K562 (cell line): ENCODE results near the gene ARL3. TPM values are rescaled to one million over a fixed set of nuclear protein-coding genes. Genes with fewer than 3 reads are reported as not detected.

Experiments
- ATAC-seq: fragments of 200-7000 bp; cut with Tn5 transposase; 3 replicates; pipeline ENCODE4 v1.9.1; 2020; ENCODE audit warnings: moderate library complexity
- BruUV-seq: library from RNA; stranded (reverse); fragments of 400-500 nt; replicated peaks from 2 replicates; lab custom pipeline; 2021; lab: Mats Ljungman, UMichigan
- CTCF ChIA-PET: fragments of 300-600 bp; formaldehyde crosslinking; extraction: SDS; loops from one replicate; lab custom pipeline; 2021; ENCODE audit warnings: low intra/inter-chr PET ratio; lab: Yijun Ruan, JAX
- POLR2A ChIA-PET: fragments of 300-600, 350-650 bp; sonication (Branson Sonifier 250); formaldehyde crosslinking; extraction: SDS; loops from one replicate; lab custom pipeline; 2021; ENCODE audit warnings: antibody characterized with exemption, inconsistent platforms; lab: Yijun Ruan, JAX
- DNase-seq, 4 experiments: peaks; one replicate each; pipeline versions ENCODE4 v3.0.0 to v3.0.0-alpha.2; 2011 to 2018; ENCODE audit warnings: low spot score in 3 of 4, mixed read lengths in 3 of 4; ENCODE audit errors: extremely low read depth in 1 of 4
- FAIRE-seq: peaks from 2 replicates; lab custom pipeline; 2011; peaks lifted over from hg19 to GRCh38; lab: Jason Lieb, UNC
- H2AFZ ChIP-seq: 2 replicates; pipeline ENCODE4 v1.6.0; 2011; ENCODE audit warnings: low read depth, low read length, control low read depth, inconsistent platforms
- H3K27ac ChIP-seq: fragments of 200-600 bp; 3 replicates; pipeline ENCODE4 v1.8.0; 2011; ENCODE audit warnings: low read depth, mild to moderate bottlenecking, control low read depth, inconsistent platforms, low read length, moderate library complexity, mixed read lengths; ENCODE audit errors: extremely low read depth
- H3K27me3 ChIP-seq, 2 experiments: fragments of 300-600 bp in 1 of 2; 2 replicates in 1 of 2; 3 replicates in 1 of 2; pipeline versions ENCODE4 v1.6.0 to v1.8.0; 2011; ENCODE audit warnings: inconsistent platforms in 2 of 2, low read length in 2 of 2, mild to moderate bottlenecking in 1 of 2, mixed read lengths in 1 of 2, moderate library complexity in 1 of 2; ENCODE audit not compliant: control insufficient read depth in 2 of 2, insufficient read depth in 2 of 2
- H3K36me3 ChIP-seq: fragments of 300-600 bp; 3 replicates; pipeline ENCODE4 v1.8.0; 2011; ENCODE audit warnings: mild to moderate bottlenecking, low read length, inconsistent platforms; ENCODE audit not compliant: control insufficient read depth, insufficient read depth
- H3K4me1 ChIP-seq, 2 experiments: fragments of 200-600 bp in 1 of 2; replicated peaks in 1 of 2; 2 replicates in 1 of 2; 3 replicates in 1 of 2; pipeline versions ENCODE4 v1.5.1 to v1.8.0; 2011; ENCODE audit warnings: inconsistent platforms in 2 of 2, low read length in 2 of 2, mild to moderate bottlenecking in 1 of 2, mixed read lengths in 1 of 2, moderate library complexity in 1 of 2; ENCODE audit not compliant: control insufficient read depth in 2 of 2, insufficient read depth in 2 of 2
- H3K4me2 ChIP-seq: 2 replicates; pipeline ENCODE4 v1.6.1; 2011; ENCODE audit warnings: low read length, control low read depth, inconsistent platforms, mixed read lengths; ENCODE audit not compliant: insufficient read depth
- H3K4me3 ChIP-seq: fragments of 200-600 bp; sonication (generic), shearing (Covaris generic); 2 replicates; pipeline ENCODE4 v1.5.1; 2016; ENCODE audit warnings: control low read depth, inconsistent platforms
- H3K79me2 ChIP-seq: fragments of 200-600 bp; 3 replicates; pipeline ENCODE4 v1.8.0; 2011; ENCODE audit warnings: low read length, inconsistent platforms; ENCODE audit not compliant: control insufficient read depth, insufficient read depth
- H3K9ac ChIP-seq, 2 experiments: 2 replicates each; pipeline versions ENCODE4 v1.6.0 to v1.6.1; 2011; ENCODE audit warnings: low read depth in 2 of 2, low read length in 2 of 2, control low read depth in 1 of 2, inconsistent platforms in 1 of 2, mild to moderate bottlenecking in 1 of 2, mixed read lengths in 1 of 2; ENCODE audit not compliant: insufficient read depth in 1 of 2
- H3K9me1 ChIP-seq: one replicate; pipeline ENCODE4 v1.6.0; 2011; ENCODE audit warnings: inconsistent platforms, mild to moderate bottlenecking, low read length, moderate library complexity; ENCODE audit not compliant: control insufficient read depth, insufficient read depth
- H3K9me3 ChIP-seq: replicated peaks from 2 replicates; pipeline ENCODE4 v1.5.1; 2011; ENCODE audit warnings: low read depth, low read length, inconsistent platforms; ENCODE audit not compliant: control insufficient read depth, insufficient read depth
- H4K20me1 ChIP-seq: replicated peaks from 2 replicates; pipeline ENCODE4 v1.6.1; 2011; ENCODE audit warnings: low read length, inconsistent platforms, mixed read lengths; ENCODE audit not compliant: control insufficient read depth, insufficient read depth
- FOXA3 ChIP-seq, 2 experiments: fragments of 450-650 bp in 1 of 2; sonication (generic) in 1 of 2; formaldehyde crosslinking; IDR thresholded peaks in 1 of 2; conservative IDR thresholded peaks in 1 of 2; 2 replicates each; pipeline versions ENCODE4 v1.4.0 to v1.8.0; 2020 to 2022; ENCODE audit warnings: mild to moderate bottlenecking in 2 of 2, missing genetic modification reagents in 1 of 2
- SIN3B ChIP-seq: fragments of 450-650 bp; IDR thresholded peaks from 2 replicates; pipeline ENCODE4 v1.6.1; 2017; ENCODE audit warnings: low read depth, mild to moderate bottlenecking, moderate library complexity
- ZBTB12 ChIP-seq: fragments of 250-450 bp; sonication (Bioruptor Pico); IDR thresholded peaks from 2 replicates; pipeline ENCODE4 v1.4.0; 2020
- ZBTB34 ChIP-seq: fragments of 250-450 bp; sonication (Bioruptor Pico); IDR thresholded peaks from 2 replicates; pipeline ENCODE4 v1.8.0; 2021; ENCODE audit warnings: mild to moderate bottlenecking, moderate library complexity
- ZNF518B ChIP-seq: fragments of 250-450 bp; sonication (Bioruptor Pico); IDR thresholded peaks from 2 replicates; pipeline ENCODE4 v1.5.0; 2021; ENCODE audit warnings: mild to moderate bottlenecking, moderate library complexity
- WGBS: fragments of 100-300 bp; shearing (Covaris generic); methylation state at CpG from one replicate; pipeline ENCODE4 v1.1.6; 2016; ENCODE audit warnings: low coverage, mixed read lengths; ENCODE audit not compliant: insufficient coverage; ENCODE audit errors: missing lambda C conversion rate; 5-methylcytosine and 5-hydroxymethylcytosine counted together
- in situ Hi-C: fragments of 300-500 bp; cut with MboI; formaldehyde crosslinking; loops from 4 replicates; pipeline ENCODE4 v1.15.0; 2018; ENCODE audit warnings: inconsistent platforms, mixed read lengths
- intact Hi-C: fragments of 100-400 bp; cut with micrococcal nuclease; formaldehyde crosslinking; loops from 2 replicates; pipeline ENCODE4 v1.14.2; 2022
- polyA plus RNA-seq, 8 experiments: library from polyadenylated mRNA; depleted of rRNA in 4 of 8; stranded (reverse) in 5 of 8; unstranded in 3 of 8; fragments of >200 nt; fragmentation: Nextera tagmentation in 2 of 8; fragmentation: Illumina TruSeq in 1 of 8; extraction: Ambion mirVana in 2 of 8; extraction: Trizol in 1 of 8; gene quantifications; 2 replicates each; pipeline versions ENCODE4 v1.2.1 to v1.2.3, GENCODE V29; 2011 to 2014; ENCODE audit warnings: inconsistent platforms in 1 of 8, missing spikeins in 1 of 8
- total RNA-seq, 7 experiments: library from RNA; depleted of rRNA in 6 of 7; stranded (reverse); fragments of >200 nt in 6 of 7; fragmentation: Illumina TruSeq in 2 of 7; extraction: Trizol in 2 of 7; gene quantifications; 2 replicates each; pipeline versions ENCODE4 v1.2.1 to v1.2.3, GENCODE V29; 2011 to 2021; ENCODE audit warnings: low replicate concordance in 1 of 7

Gene ARL3
- total and polyA plus RNA-seq, 9 of the 15 experiments (the other 6 are each of a cell fraction or from before 2014, with no cell fraction given) = 2.9 to 8.9 (median 4.8) TPM

GRCh38 chr10:102677331-102678067 lies 36.7 kb downstream of the ARL3 start:
- BruUV-seq = no TSS peak
- Histone ChIP-seq H3K4me1 (peaks cover 26 to 34% of the 10 kb centered on the region in 2 experiments), H3K4me2 (no peak overlapping the region), H3K9me3 (no peaks in the 10 kb centered on the region), H3K79me2 (no peaks in the 10 kb centered on the region), H2AFZ (no peak overlapping the region), H3K4me3 (no peak overlapping the region), H3K9ac (no peak overlapping the region), H3K27ac (no peak overlapping the region)
- DNase-seq (no peak), FAIRE-seq (no peak), ATAC-seq (no peak)
- 62% methylated on average over 7 of the region's 9 CpGs for WGBS
- CTCF ChIA-PET = no interaction called here
- TF ChIP-seq ZNF518B (CRISPR knock-in tag) (no peak), FOXA3 (CRISPR knock-in tag; conservative IDR thresholded peaks at IDR 0.05 in 1 of 2, IDR thresholded peaks at IDR 0.05 in 1 of 2) (no peak), ZBTB12 (CRISPR knock-in tag) (no peak), SIN3B (no peak), ZBTB34 (CRISPR knock-in tag) (no peak)
- TF ChIP-seq, all 486 proteins: peak for 0
- POLR2A ChIA-PET = interaction anchor here (0.5 to 1.7 kb wide), 4 partner anchors 19 to 1028 kb away, joined by 3 to 4 read pairs (median 4); no protein-coding TSS in a partner anchor
- Histone ChIP-seq H3K9me1 (no peaks in the 10 kb centered on the region), H3K36me3 (no peaks in the 10 kb centered on the region), H3K27me3 (no peaks in the 10 kb centered on the region), H4K20me1 (no peaks in the 10 kb centered on the region)
- in situ Hi-C loops (no loop called here), intact Hi-C loops (no loop called here)
